OCI-LY3 (cell line): ENCODE measurements around the gene ASXL1.

Experiments used
- EZH2phosphoT487 ChIP-seq: fragments of 200-600 bp; shearing (Covaris generic); IDR thresholded peaks from 2 replicates; pipeline ENCODE4 v1.6.1; 2018; ENCODE audit warnings: antibody characterized with exemption, mixed run types, low read depth
- TF ChIP-seq, protein P1 (sequence below): fragments of 200-600, 300-600 bp; sonication (generic); IDR thresholded peaks from 2 replicates; pipeline ENCODE4 v1.5.1; 2014; ENCODE audit warnings: antibody characterized with exemption, low read length, low read depth

DNA sequence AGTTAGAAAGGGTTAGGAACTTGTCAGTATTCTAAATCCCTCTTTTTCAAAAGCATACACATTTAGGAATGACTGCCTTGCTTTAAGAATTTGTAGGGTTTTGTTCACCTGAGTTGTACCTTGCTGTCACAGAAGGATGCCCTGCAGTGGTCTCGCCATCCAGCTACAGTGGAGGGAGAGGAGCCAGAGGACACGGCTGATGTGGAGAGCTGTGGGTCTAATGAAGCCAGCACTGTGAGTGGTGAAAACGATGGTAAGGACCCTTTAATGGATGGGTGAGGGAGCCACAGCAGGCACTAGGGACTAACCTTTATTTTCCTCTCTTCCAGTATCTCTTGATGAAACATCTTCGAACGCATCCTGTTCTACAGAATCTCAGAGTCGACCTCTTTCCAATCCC lies 69.9 kb downstream of the ASXL1 start:
- TF ChIP-seq, protein P1, sequence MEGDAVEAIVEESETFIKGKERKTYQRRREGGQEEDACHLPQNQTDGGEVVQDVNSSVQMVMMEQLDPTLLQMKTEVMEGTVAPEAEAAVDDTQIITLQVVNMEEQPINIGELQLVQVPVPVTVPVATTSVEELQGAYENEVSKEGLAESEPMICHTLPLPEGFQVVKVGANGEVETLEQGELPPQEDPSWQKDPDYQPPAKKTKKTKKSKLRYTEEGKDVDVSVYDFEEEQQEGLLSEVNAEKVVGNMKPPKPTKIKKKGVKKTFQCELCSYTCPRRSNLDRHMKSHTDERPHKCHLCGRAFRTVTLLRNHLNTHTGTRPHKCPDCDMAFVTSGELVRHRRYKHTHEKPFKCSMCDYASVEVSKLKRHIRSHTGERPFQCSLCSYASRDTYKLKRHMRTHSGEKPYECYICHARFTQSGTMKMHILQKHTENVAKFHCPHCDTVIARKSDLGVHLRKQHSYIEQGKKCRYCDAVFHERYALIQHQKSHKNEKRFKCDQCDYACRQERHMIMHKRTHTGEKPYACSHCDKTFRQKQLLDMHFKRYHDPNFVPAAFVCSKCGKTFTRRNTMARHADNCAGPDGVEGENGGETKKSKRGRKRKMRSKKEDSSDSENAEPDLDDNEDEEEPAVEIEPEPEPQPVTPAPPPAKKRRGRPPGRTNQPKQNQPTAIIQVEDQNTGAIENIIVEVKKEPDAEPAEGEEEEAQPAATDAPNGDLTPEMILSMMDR, result no peak
- TF ChIP-seq EZH2phosphoT487, result no peak
